Loucy (cell line): Measurements from ENCODE around the gene MACROD2.

ENCODE experiments used
- H2AFZ ChIP-seq: fragments of 200-600 bp; sonication (generic); 2 replicates; pipeline ENCODE4 v1.6.0; 2016; ENCODE audit warnings: antibody characterized with exemption, mild to moderate bottlenecking, low read length, moderate library complexity
- H3F3A ChIP-seq: fragments of 200-600 bp; 2 replicates; pipeline ENCODE4 v1.6.0; 2016; ENCODE audit warnings: antibody characterized with exemption, low read depth, mild to moderate bottlenecking
- H3K27me3 ChIP-seq: fragments of 200-600 bp; sonication (generic); 2 replicates; pipeline ENCODE4 v1.6.1; 2014; ENCODE audit warnings: low read length, mild to moderate bottlenecking; ENCODE audit not compliant: insufficient read depth, poor library complexity, severe bottlenecking
- H3K36me3 ChIP-seq: fragments of 200-600 bp; sonication (generic); 2 replicates; pipeline ENCODE4 v1.6.1; 2016; ENCODE audit warnings: low read length; ENCODE audit not compliant: insufficient read depth
- H3K4me1 ChIP-seq: fragments of 200-600 bp; sonication (generic); 2 replicates; pipeline ENCODE4 v1.5.1; 2014; ENCODE audit warnings: low read length, mild to moderate bottlenecking; ENCODE audit not compliant: insufficient read depth, poor library complexity, severe bottlenecking
- H3K4me2 ChIP-seq: fragments of 200-600 bp; sonication (generic); 2 replicates; pipeline ENCODE4 v1.6.0; 2014; ENCODE audit warnings: antibody characterized with exemption, low read length, low read depth, mild to moderate bottlenecking; ENCODE audit not compliant: poor library complexity, severe bottlenecking
- H3K4me3 ChIP-seq: fragments of 200-600 bp; sonication (generic); 2 replicates; pipeline ENCODE4 v1.5.1; 2014; ENCODE audit warnings: low read length, mild to moderate bottlenecking, mixed read lengths; ENCODE audit not compliant: poor library complexity, severe bottlenecking
- H3K79me2 ChIP-seq: fragments of 200-600 bp; sonication (generic); 2 replicates; pipeline ENCODE4 v1.6.1; 2014; ENCODE audit warnings: low read length; ENCODE audit not compliant: insufficient read depth
- H3K9ac ChIP-seq: fragments of 200-600 bp; sonication (generic); 2 replicates; pipeline ENCODE4 v1.6.0; 2014; ENCODE audit warnings: mild to moderate bottlenecking, low read depth, low read length, moderate library complexity; ENCODE audit not compliant: poor library complexity, severe bottlenecking
- H3K9me2 ChIP-seq: fragments of 200-600 bp; sonication (generic); replicated peaks from 2 replicates; pipeline ENCODE4 v1.6.1; 2016; ENCODE audit warnings: low read depth, low read length, mixed read lengths
- H3K9me3 ChIP-seq: fragments of 200-600 bp; sonication (generic); 2 replicates; pipeline ENCODE4 v1.6.1; 2014; ENCODE audit warnings: mild to moderate bottlenecking, antibody characterized with exemption, low read length, low read depth; ENCODE audit not compliant: insufficient read depth
- H4K20me1 ChIP-seq: fragments of 200-600 bp; sonication (generic); 2 replicates; pipeline ENCODE4 v1.6.0; 2014; ENCODE audit warnings: antibody characterized with exemption, low read length, mild to moderate bottlenecking; ENCODE audit not compliant: insufficient read depth, poor library complexity, severe bottlenecking
- EZH2phosphoT487 ChIP-seq: fragments of 200-600 bp; IDR thresholded peaks from 2 replicates; pipeline ENCODE4 v1.6.1; 2018; ENCODE audit warnings: antibody characterized with exemption, mild to moderate bottlenecking, moderate library complexity, borderline replicate concordance
- TF ChIP-seq, protein P1 (sequence below): fragments of 200-600 bp; sonication (generic); conservative IDR thresholded peaks from 2 replicates; pipeline ENCODE4 v1.5.1; 2014; ENCODE audit warnings: mild to moderate bottlenecking, antibody characterized with exemption, low read length

MACROD2 gene

DNA sequence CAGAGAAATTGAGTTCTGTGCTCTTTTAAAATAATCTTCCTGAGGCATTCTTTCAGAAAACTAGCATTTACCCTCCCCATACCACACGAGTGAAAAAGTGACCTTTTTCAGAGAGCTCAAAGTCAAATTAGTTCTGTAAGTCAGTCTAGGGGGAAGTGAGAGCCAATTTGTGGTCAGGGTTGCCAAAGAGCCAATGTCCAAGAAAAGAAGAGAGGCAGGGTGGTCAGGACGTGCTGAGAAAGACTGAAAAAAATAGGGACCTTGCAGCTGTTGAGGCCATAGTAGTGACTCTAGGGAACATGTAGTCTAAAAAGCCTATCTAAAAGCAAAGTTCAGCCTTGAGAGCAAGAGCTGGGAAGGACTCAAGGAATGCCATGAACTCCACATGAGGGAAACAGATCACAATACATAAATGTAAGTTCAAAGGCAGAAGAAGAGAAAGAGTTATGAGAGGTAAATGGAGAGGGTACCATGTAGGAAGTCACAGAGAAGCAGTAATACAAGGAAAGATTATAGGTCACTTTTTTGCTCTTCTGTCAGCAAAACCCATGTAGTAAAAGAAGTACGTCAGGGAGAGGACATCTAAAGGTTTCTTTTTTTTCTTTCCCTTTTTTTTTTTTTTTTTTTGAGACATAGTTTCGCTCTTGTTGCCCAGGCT, 907.2 kb downstream of the MACROD2 start:
- no peaks in the 10 kb centered on the region for H3K27me3 ChIP-seq
- no peaks in the 10 kb centered on the region for H3K79me2 ChIP-seq
- H2AFZ ChIP-seq, result no peak overlapping the region
- H3K9me2 ChIP-seq, result no peaks in the 10 kb centered on the region
- no peaks in the 10 kb centered on the region for H3K36me3 ChIP-seq
- TF ChIP-seq EZH2phosphoT487, result no peak
- TF ChIP-seq, protein P1, sequence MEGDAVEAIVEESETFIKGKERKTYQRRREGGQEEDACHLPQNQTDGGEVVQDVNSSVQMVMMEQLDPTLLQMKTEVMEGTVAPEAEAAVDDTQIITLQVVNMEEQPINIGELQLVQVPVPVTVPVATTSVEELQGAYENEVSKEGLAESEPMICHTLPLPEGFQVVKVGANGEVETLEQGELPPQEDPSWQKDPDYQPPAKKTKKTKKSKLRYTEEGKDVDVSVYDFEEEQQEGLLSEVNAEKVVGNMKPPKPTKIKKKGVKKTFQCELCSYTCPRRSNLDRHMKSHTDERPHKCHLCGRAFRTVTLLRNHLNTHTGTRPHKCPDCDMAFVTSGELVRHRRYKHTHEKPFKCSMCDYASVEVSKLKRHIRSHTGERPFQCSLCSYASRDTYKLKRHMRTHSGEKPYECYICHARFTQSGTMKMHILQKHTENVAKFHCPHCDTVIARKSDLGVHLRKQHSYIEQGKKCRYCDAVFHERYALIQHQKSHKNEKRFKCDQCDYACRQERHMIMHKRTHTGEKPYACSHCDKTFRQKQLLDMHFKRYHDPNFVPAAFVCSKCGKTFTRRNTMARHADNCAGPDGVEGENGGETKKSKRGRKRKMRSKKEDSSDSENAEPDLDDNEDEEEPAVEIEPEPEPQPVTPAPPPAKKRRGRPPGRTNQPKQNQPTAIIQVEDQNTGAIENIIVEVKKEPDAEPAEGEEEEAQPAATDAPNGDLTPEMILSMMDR, result no peak
- H3K4me2 ChIP-seq, result no peak overlapping the region
- H3K4me3 ChIP-seq, result no peak overlapping the region
- H3K9ac ChIP-seq, result no peak overlapping the region
- H4K20me1 ChIP-seq, result no peaks in the 10 kb centered on the region
- H3K4me1 ChIP-seq, result no peaks in the 10 kb centered on the region
- H3K9me3 ChIP-seq, result no peaks in the 10 kb centered on the region
- no peaks in the 10 kb centered on the region for H3F3A ChIP-seq

- Histone ChIP-seq H3K9me3 (no peaks in the 10 kb centered on the region), H3K9me2 (no peaks in the 10 kb centered on the region), H3K4me2 (no peak overlapping the region), H3K4me1 (no peaks in the 10 kb centered on the region), H3K79me2 (no peaks in the 10 kb centered on the region), H4K20me1 (no peaks in the 10 kb centered on the region), H3K9ac (no peak overlapping the region), H3F3A (no peaks in the 10 kb centered on the region), H3K27me3 (no peaks in the 10 kb centered on the region), H2AFZ (no peak overlapping the region), H3K4me3 (no peak overlapping the region), H3K36me3 (no peaks in the 10 kb centered on the region)
- TF ChIP-seq EZH2phosphoT487, result no peak
- TF ChIP-seq, protein P1, result no peak
Measured at GRCh38 chr20:14906908-14907434, 911.7 kb downstream of the MACROD2 start.

DNA sequence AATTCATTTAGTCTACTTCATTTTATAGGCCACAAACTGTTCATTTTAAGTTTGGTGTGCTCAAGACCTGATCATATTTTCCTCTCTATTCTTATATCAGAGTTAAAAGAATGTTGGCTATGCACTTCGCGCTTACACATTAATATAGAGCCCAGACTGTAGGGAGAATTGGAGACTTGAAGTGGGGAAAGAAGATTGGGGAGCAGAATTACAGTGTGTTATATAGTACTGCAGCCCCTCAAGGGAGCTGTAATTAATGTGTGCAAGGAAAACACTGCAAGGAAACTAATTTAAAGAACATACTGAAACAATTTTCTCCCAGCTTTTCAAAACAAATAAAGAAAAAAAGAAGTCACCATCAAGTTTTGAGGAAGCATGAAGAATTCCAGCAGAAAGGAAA, 914.8 kb downstream of the MACROD2 start:
- Histone ChIP-seq H3K4me3 (no peak overlapping the region), H3K9me2 (no peaks in the 10 kb centered on the region), H3K79me2 (no peaks in the 10 kb centered on the region), H4K20me1 (no peaks in the 10 kb centered on the region), H3F3A (no peaks in the 10 kb centered on the region), H3K9ac (no peak overlapping the region), H2AFZ (no peak overlapping the region), H3K9me3 (no peaks in the 10 kb centered on the region), H3K27me3 (no peaks in the 10 kb centered on the region), H3K4me1 (no peaks in the 10 kb centered on the region), H3K4me2 (no peak overlapping the region), H3K36me3 (no peaks in the 10 kb centered on the region)
- no peak for TF ChIP-seq EZH2phosphoT487
- TF ChIP-seq, protein P1, result no peak
